Karpas-422 (cell line): ENCODE measurements around the gene IGLON5. TPM values are rescaled to one million over a fixed set of nuclear protein-coding genes. Genes with fewer than 3 reads are reported as not detected.
A peak's percentile ranks its signal among the peaks of the same experiment; 100 is the strongest.

Experiments
- DNase-seq: peaks from one replicate; pipeline ENCODE4 v3.0.0-alpha.2; 2015
- H2AFZ ChIP-seq: fragments of 200-600 bp; sonication (generic); 2 replicates; pipeline ENCODE4 v1.6.1; 2014; ENCODE audit warnings: antibody characterized with exemption, low read length, mixed read lengths
- H3K27ac ChIP-seq: fragments of 200-600 bp; sonication (generic); 2 replicates; pipeline ENCODE4 v1.5.1; 2014; ENCODE audit warnings: mild to moderate bottlenecking, low read length, moderate library complexity
- H3K27me3 ChIP-seq: fragments of 200-600 bp; sonication (generic); 2 replicates; pipeline ENCODE4 v1.6.1; 2014; ENCODE audit warnings: low read length, mixed read lengths
- H3K36me3 ChIP-seq: fragments of 200-600 bp; sonication (generic); 2 replicates; pipeline ENCODE4 v1.6.1; 2014; ENCODE audit warnings: low read length, mixed read lengths; ENCODE audit not compliant: insufficient read depth
- H3K4me1 ChIP-seq: fragments of 200-600 bp; sonication (generic); 2 replicates; pipeline ENCODE4 v1.6.1; 2014; ENCODE audit warnings: mild to moderate bottlenecking, low read length, mixed read lengths
- H3K4me2 ChIP-seq: fragments of 200-600 bp; sonication (generic); 2 replicates; pipeline ENCODE4 v1.6.1; 2014; ENCODE audit warnings: low read length, low read depth, mild to moderate bottlenecking; ENCODE audit not compliant: poor library complexity, severe bottlenecking
- H3K4me3 ChIP-seq: fragments of 200-600 bp; sonication (generic); 2 replicates; pipeline ENCODE4 v1.5.1; 2014; ENCODE audit warnings: mild to moderate bottlenecking, antibody characterized with exemption, low read length, mixed read lengths
- H3K79me2 ChIP-seq: fragments of 200-600 bp; sonication (generic); 2 replicates; pipeline ENCODE4 v1.6.1; 2014; ENCODE audit warnings: mild to moderate bottlenecking, low read length, mixed read lengths
- H3K9ac ChIP-seq: fragments of 200-600 bp; sonication (generic); 2 replicates; pipeline ENCODE4 v1.6.0; 2014; ENCODE audit warnings: low read length
- H3K9me2 ChIP-seq: fragments of 200-600 bp; sonication (generic), shearing (Covaris generic); replicated peaks from 2 replicates; pipeline ENCODE4 v1.6.0; 2014; ENCODE audit warnings: mild to moderate bottlenecking, low read length, moderate library complexity; ENCODE audit not compliant: insufficient read depth
- H3K9me3 ChIP-seq: fragments of 300-700, 200-600 bp; sonication (generic); 2 replicates; pipeline ENCODE4 v1.6.1; 2014; ENCODE audit warnings: low read length, mixed read lengths
- H4K20me1 ChIP-seq: fragments of 200-600 bp; sonication (generic); 2 replicates; pipeline ENCODE4 v1.6.1; 2014; ENCODE audit warnings: mild to moderate bottlenecking, antibody characterized with exemption, low read length, low read depth; ENCODE audit not compliant: insufficient read depth
- total RNA-seq: library from RNA; depleted of rRNA; stranded (reverse); fragments of >200 nt; shearing (Covaris generic); gene quantifications from 2 replicates; pipeline ENCODE4 v1.2.3, GENCODE V29; 2014; ENCODE audit warnings: low replicate concordance

Gene IGLON5
- total RNA-seq, 1 experiment from 2014 or later, result not detected

- H3K27me3 ChIP-seq, result no peaks in the 10 kb centered on the region
- H3K9me2 ChIP-seq, result no peaks in the 10 kb centered on the region
- H3K4me2 ChIP-seq, result peak overlapping the region; percentile 65
- H3K4me1 ChIP-seq, result peaks cover 31% of the 10 kb centered on the region
- no peaks in the 10 kb centered on the region for H4K20me1 ChIP-seq
- H3K9ac ChIP-seq, result peak overlapping the region; percentile 67
- peak overlapping the region; percentile 50 for H2AFZ ChIP-seq
- DNase-seq, result peak; percentile 97
- no peaks in the 10 kb centered on the region for H3K9me3 ChIP-seq
- H3K36me3 ChIP-seq, result no peaks in the 10 kb centered on the region
- H3K4me3 ChIP-seq, result peak overlapping the region; percentile 66
- H3K79me2 ChIP-seq, result no peaks in the 10 kb centered on the region
- H3K27ac ChIP-seq, result peak overlapping the region; percentile 30; the same call in 1 of the 2 replicates
Measured at GRCh38 chr19:51338563-51339312, 27.3 kb downstream of the IGLON5 start.

GRCh38 chr19:51339313-51339686 lies 27.9 kb downstream of the IGLON5 start:
- Histone ChIP-seq H2AFZ (peak overlapping the region; percentile 50; the same call in 1 of the 2 replicates), H3K9me2 (no peaks in the 10 kb centered on the region), H3K27ac (no peak overlapping the region), H3K4me3 (peak overlapping the region; percentile 66), H3K4me2 (peak overlapping the region; percentile 65), H3K27me3 (no peaks in the 10 kb centered on the region), H3K79me2 (no peaks in the 10 kb centered on the region), H3K9me3 (no peaks in the 10 kb centered on the region), H3K4me1 (peaks cover 33% of the 10 kb centered on the region), H3K36me3 (no peaks in the 10 kb centered on the region), H4K20me1 (no peaks in the 10 kb centered on the region), H3K9ac (peak overlapping the region; percentile 67)
- no peak for DNase-seq

GRCh38 chr19:51339687-51340656 lies 28.5 kb downstream of the IGLON5 start:
- Histone ChIP-seq H3K4me3 (peak overlapping the region; percentile 66; the same call in 1 of the 2 replicates), H3K9me3 (no peaks in the 10 kb centered on the region), H2AFZ (no peak overlapping the region), H3K9ac (peak overlapping the region; percentile 67; the same call in 1 of the 2 replicates), H3K4me2 (peak overlapping the region; percentile 65), H3K4me1 (peaks cover 38% of the 10 kb centered on the region), H3K79me2 (no peaks in the 10 kb centered on the region), H3K27ac (no peak overlapping the region), H4K20me1 (no peaks in the 10 kb centered on the region), H3K9me2 (no peaks in the 10 kb centered on the region), H3K27me3 (no peaks in the 10 kb centered on the region), H3K36me3 (no peaks in the 10 kb centered on the region)
- peak; percentile 97 for DNase-seq

- H3K79me2 ChIP-seq, result no peaks in the 10 kb centered on the region
- H3K27me3 ChIP-seq, result no peaks in the 10 kb centered on the region
- no peaks in the 10 kb centered on the region for H3K9me2 ChIP-seq
- no peak overlapping the region for H3K4me2 ChIP-seq
- peaks cover 44% of the 10 kb centered on the region for H3K4me1 ChIP-seq
- H4K20me1 ChIP-seq, result no peaks in the 10 kb centered on the region
- no peak overlapping the region for H3K9ac ChIP-seq
- H3K9me3 ChIP-seq, result no peaks in the 10 kb centered on the region
- H3K36me3 ChIP-seq, result no peaks in the 10 kb centered on the region; the same call in 1 of the 2 replicates
- H2AFZ ChIP-seq, result no peak overlapping the region
- DNase-seq, result no peak
- no peak overlapping the region for H3K27ac ChIP-seq
- H3K4me3 ChIP-seq, result no peak overlapping the region
Measured at GRCh38 chr19:51341066-51341465, 29.6 kb downstream of the IGLON5 start.

- peak; percentile 55 for DNase-seq
- peaks cover 44% of the 10 kb centered on the region for H3K4me1 ChIP-seq
- no peak within 1 kb of the TSS for H3K27ac ChIP-seq
- H3K4me2 ChIP-seq, result no peak within 1 kb of the TSS
- no peaks in the 10 kb centered on the region for H3K9me2 ChIP-seq
- no peak within 1 kb of the TSS for H3K4me3 ChIP-seq
- no peak within 1 kb of the TSS for H3K9ac ChIP-seq
- H2AFZ ChIP-seq, result no peak within 1 kb of the TSS
- no peaks in the 10 kb centered on the region for H3K79me2 ChIP-seq
- peaks cover 4% of the 10 kb centered on the region; the same call in 1 of the 2 replicates for H3K36me3 ChIP-seq
- no peaks in the 10 kb centered on the region for H4K20me1 ChIP-seq
- H3K9me3 ChIP-seq, result no peaks in the 10 kb centered on the region
- no peaks in the 10 kb centered on the region for H3K27me3 ChIP-seq
Measured at GRCh38 chr19:51341976-51342580, 30.6 kb downstream of the IGLON5 start, which contains the start of gene VSIG10L. TSS of gene VSIG10L (minus strand) at chr19:51342139. CDS start at chr19:51342124, 15 bp downstream.

GRCh38 chr19:51342631-51343569 lies 31.5 kb downstream of the IGLON5 start:
- Histone ChIP-seq H3K4me2 (peak overlapping the region; percentile 40), H3K27me3 (no peaks in the 10 kb centered on the region), H3K4me1 (peaks cover 44% of the 10 kb centered on the region), H2AFZ (no peak overlapping the region), H3K27ac (no peak overlapping the region), H3K9me3 (no peaks in the 10 kb centered on the region), H3K9ac (no peak overlapping the region), H3K9me2 (no peaks in the 10 kb centered on the region), H4K20me1 (no peaks in the 10 kb centered on the region), H3K79me2 (no peaks in the 10 kb centered on the region), H3K36me3 (peaks cover 8% of the 10 kb centered on the region; the same call in 1 of the 2 replicates), H3K4me3 (no peak overlapping the region)
- peak; percentile 54 for DNase-seq

- H3K27ac ChIP-seq, result peak overlapping the region; percentile 69
- peak overlapping the region; percentile 40 for H3K4me2 ChIP-seq
- no peaks in the 10 kb centered on the region for H3K9me2 ChIP-seq
- peak overlapping the region; percentile 44 for H3K9ac ChIP-seq
- H3K36me3 ChIP-seq, result peaks cover 15% of the 10 kb centered on the region
- H3K27me3 ChIP-seq, result no peaks in the 10 kb centered on the region
- H3K9me3 ChIP-seq, result no peaks in the 10 kb centered on the region
- peaks cover 31% of the 10 kb centered on the region for H3K4me1 ChIP-seq
- no peak overlapping the region for H3K4me3 ChIP-seq
- H2AFZ ChIP-seq, result no peak overlapping the region
- H3K79me2 ChIP-seq, result no peaks in the 10 kb centered on the region
- H4K20me1 ChIP-seq, result no peaks in the 10 kb centered on the region
- no peak for DNase-seq
Measured at GRCh38 chr19:51345076-51345620, 33.7 kb downstream of the IGLON5 start.
